ENCODE results near the gene QKI. TPM values are rescaled to one million over a fixed set of nuclear protein-coding genes. Genes with fewer than 3 reads are reported as not detected.

The QKI gene
- polyA plus RNA-seq, 1 experiment: 143 TPM

- no peak for DNase-seq (ENCODE audit: low read depth)
- Histone ChIP-seq H3K36me3 (ENCODE audit: control insufficient read depth, insufficient read depth, low read length) (no peaks in the 10 kb centered on the region), H3K27me3 (ENCODE audit: control insufficient read depth, insufficient read depth, low read length) (no peaks in the 10 kb centered on the region), H3K4me3 (ENCODE audit: low read depth, low read length) (no peak overlapping the region)
- CTCF ChIA-PET: interaction anchor here (0.7 kb wide), 1 partner anchor 499 kb away, joined by 3 read pairs; no protein-coding TSS in a partner anchor
- no peak for TF ChIP-seq CTCF (IDR thresholded peaks at IDR 0.05; ENCODE audit: insufficient read depth, low read depth, low read length)
- POLR2A ChIA-PET: no interaction called here
Measured at GRCh38 chr6:163386329-163386908, 28.1 kb upstream of the QKI start.

- Histone ChIP-seq H3K27me3 (ENCODE audit: control insufficient read depth, insufficient read depth, low read length) (no peaks in the 10 kb centered on the region), H3K4me3 (ENCODE audit: low read depth, low read length) (no peak overlapping the region), H3K36me3 (ENCODE audit: control insufficient read depth, insufficient read depth, low read length) (no peaks in the 10 kb centered on the region)
- TF ChIP-seq CTCF (IDR thresholded peaks at IDR 0.05; ENCODE audit: insufficient read depth, low read depth, low read length): no peak
- POLR2A ChIA-PET: no interaction called here
- no peak for DNase-seq (ENCODE audit: low read depth)
- CTCF ChIA-PET: no interaction called here
Measured at GRCh38 chr6:163387317-163387716, 27.2 kb upstream of the QKI start.

- no peak for TF ChIP-seq CTCF (IDR thresholded peaks at IDR 0.05; ENCODE audit: insufficient read depth, low read depth, low read length)
- DNase-seq (ENCODE audit: low read depth): no peak
- CTCF ChIA-PET: no interaction called here
- Histone ChIP-seq H3K27me3 (ENCODE audit: control insufficient read depth, insufficient read depth, low read length) (no peaks in the 10 kb centered on the region), H3K4me3 (ENCODE audit: low read depth, low read length) (no peak overlapping the region), H3K36me3 (ENCODE audit: control insufficient read depth, insufficient read depth, low read length) (no peaks in the 10 kb centered on the region)
- POLR2A ChIA-PET: no interaction called here
Measured at GRCh38 chr6:163389354-163389753, 25.2 kb upstream of the QKI start.

GRCh38 chr6:163390770-163391169 is 23.7 kb upstream of the QKI start:
- TF ChIP-seq CTCF (IDR thresholded peaks at IDR 0.05; ENCODE audit: insufficient read depth, low read depth, low read length): no peak
- ChIA-PET CTCF (no interaction called here), POLR2A (no interaction called here)
- H3K27me3 ChIP-seq (ENCODE audit: control insufficient read depth, insufficient read depth, low read length): no peaks in the 10 kb centered on the region
- H3K4me3 ChIP-seq (ENCODE audit: low read depth, low read length): no peak overlapping the region
- DNase-seq (ENCODE audit: low read depth): no peak
- no peaks in the 10 kb centered on the region for H3K36me3 ChIP-seq (ENCODE audit: control insufficient read depth, insufficient read depth, low read length)

GRCh38 chr6:163391985-163392384 is 22.5 kb upstream of the QKI start:
- no peaks in the 10 kb centered on the region for H3K27me3 ChIP-seq (ENCODE audit: control insufficient read depth, insufficient read depth, low read length)
- ChIA-PET CTCF (no interaction called here), POLR2A (no interaction called here)
- no peak for TF ChIP-seq CTCF (IDR thresholded peaks at IDR 0.05; ENCODE audit: insufficient read depth, low read depth, low read length)
- H3K36me3 ChIP-seq (ENCODE audit: control insufficient read depth, insufficient read depth, low read length): no peaks in the 10 kb centered on the region
- H3K4me3 ChIP-seq (ENCODE audit: low read depth, low read length): no peak overlapping the region
- no peak for DNase-seq (ENCODE audit: low read depth)

Data from BJ (cell line).